ENCODE measurements around the gene FARP1. TPM values are rescaled to one million over a fixed set of nuclear protein-coding genes. Genes with fewer than 3 reads are reported as not detected.

Gene FARP1
- total and polyA plus RNA-seq, 10 of the 15 experiments (the other 5 are each of a cell fraction or from before 2014, with no cell fraction given) = 0.17 to 6.9 (median 0.68) TPM

GRCh38 chr13:98172590-98173422 is 29.9 kb downstream of the FARP1 start:
- no peak overlapping the region for H3K27ac ChIP-seq (ENCODE audit: control insufficient read depth, insufficient read depth)
- no TSS peak for BruUV-seq (replicated peaks)
- no peak overlapping the region for H3K4me2 ChIP-seq (ENCODE audit: control insufficient read depth, insufficient read depth)
- intact Hi-C loops (cut with micrococcal nuclease; ENCODE audit: unreplicated experiment) = no loop called here
- ChIA-PET SMC1A (ENCODE audit: uncharacterized antibody, unreplicated experiment) (interaction anchor here (0.6 to 1.1 kb wide), 3 partner anchors 10 to 1055 kb away, joined by 3 to 4 read pairs (median 3); no protein-coding TSS in a partner anchor), CTCF (interaction anchor here (0.8 to 1.8 kb wide), 2 partner anchors 14 to 74 kb away, joined by 4 to 5 read pairs; no protein-coding TSS in a partner anchor), RAD21 (ENCODE audit: unreplicated experiment) (interaction anchor here (1.2 kb wide), 1 partner anchor 29 kb away, joined by 5 read pairs; no protein-coding TSS in a partner anchor), POLR2A (no interaction called here)
- no peaks in the 10 kb centered on the region for H3K79me2 ChIP-seq (ENCODE audit: control insufficient read depth, insufficient read depth, low read length)
- no peak overlapping the region for H2AFZ ChIP-seq (ENCODE audit: control insufficient read depth, low read depth, low read length)
- no peaks in the 10 kb centered on the region for H3K36me3 ChIP-seq (ENCODE audit: control insufficient read depth in 2 of 2, insufficient read depth in 2 of 2, low read length in 1 of 2)
- H4K20me1 ChIP-seq (ENCODE audit: control insufficient read depth, insufficient read depth) = no peaks in the 10 kb centered on the region
- ATAC-seq = no peak
- no peaks in the 10 kb centered on the region; the same call in 2 of the 3 replicates for H3K9me3 ChIP-seq (replicated peaks; ENCODE audit: control insufficient read depth, insufficient read depth, low read length)
- no peaks in the 10 kb centered on the region for H3K27me3 ChIP-seq (replicated peaks in 1 of 2; ENCODE audit: control insufficient read depth in 2 of 2, insufficient read depth in 2 of 2, low read length in 1 of 2)
- H3K9ac ChIP-seq (ENCODE audit: control insufficient read depth, insufficient read depth, low read length) = no peak overlapping the region
- WGBS (ENCODE audit: insufficient coverage, insufficient replicate concordance, low lambda C conversion rate, missing lambda C conversion rate) = 9% methylated on average over 7 of the region's 7 CpGs
- no peak for DNase-seq (ENCODE audit: low read depth, low spot score)
- no peak for FAIRE-seq
- in situ Hi-C loops (cut with MboI) = no loop called here
- H3K4me1 ChIP-seq (ENCODE audit: control insufficient read depth, insufficient read depth, low read length) = no peaks in the 10 kb centered on the region
- H3K4me3 ChIP-seq = no peak overlapping the region
- TF ChIP-seq, protein P1, sequence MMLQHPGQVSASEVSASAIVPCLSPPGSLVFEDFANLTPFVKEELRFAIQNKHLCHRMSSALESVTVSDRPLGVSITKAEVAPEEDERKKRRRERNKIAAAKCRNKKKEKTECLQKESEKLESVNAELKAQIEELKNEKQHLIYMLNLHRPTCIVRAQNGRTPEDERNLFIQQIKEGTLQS (IDR thresholded peaks at IDR 0.05; ENCODE audit: borderline replicate concordance, extremely low read depth, low read depth, low read length) = no peak
- TF ChIP-seq, protein P2, sequence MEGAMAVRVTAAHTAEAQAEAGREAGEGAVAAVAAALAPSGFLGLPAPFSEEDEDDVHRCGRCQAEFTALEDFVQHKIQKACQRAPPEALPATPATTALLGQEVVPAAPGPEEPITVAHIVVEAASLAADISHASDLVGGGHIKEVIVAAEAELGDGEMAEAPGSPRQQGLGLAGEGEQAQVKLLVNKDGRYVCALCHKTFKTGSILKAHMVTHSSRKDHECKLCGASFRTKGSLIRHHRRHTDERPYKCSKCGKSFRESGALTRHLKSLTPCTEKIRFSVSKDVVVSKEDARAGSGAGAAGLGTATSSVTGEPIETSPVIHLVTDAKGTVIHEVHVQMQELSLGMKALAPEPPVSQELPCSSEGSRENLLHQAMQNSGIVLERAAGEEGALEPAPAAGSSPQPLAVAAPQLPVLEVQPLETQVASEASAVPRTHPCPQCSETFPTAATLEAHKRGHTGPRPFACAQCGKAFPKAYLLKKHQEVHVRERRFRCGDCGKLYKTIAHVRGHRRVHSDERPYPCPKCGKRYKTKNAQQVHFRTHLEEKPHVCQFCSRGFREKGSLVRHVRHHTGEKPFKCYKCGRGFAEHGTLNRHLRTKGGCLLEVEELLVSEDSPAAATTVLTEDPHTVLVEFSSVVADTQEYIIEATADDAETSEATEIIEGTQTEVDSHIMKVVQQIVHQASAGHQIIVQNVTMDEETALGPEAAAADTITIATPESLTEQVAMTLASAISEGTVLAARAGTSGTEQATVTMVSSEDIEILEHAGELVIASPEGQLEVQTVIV (IDR thresholded peaks at IDR 0.05; ENCODE audit: borderline replicate concordance, partially characterized antibody) = no peak
- TF ChIP-seq RAD51 (IDR thresholded peaks at IDR 0.05) (no peak), EGR1 (IDR thresholded peaks at IDR 0.05; ENCODE audit: borderline replicate concordance in 1 of 2, low read depth in 2 of 2, low read length in 2 of 2) (no peak), CEBPZ (IDR thresholded peaks at IDR 0.05; ENCODE audit: low read depth, low read length) (no peak), NBN (IDR thresholded peaks at IDR 0.05) (no peak), GATAD2B (conservative IDR thresholded peaks at IDR 0.05; ENCODE audit: low read depth) (no peak), USF2 (IDR thresholded peaks at IDR 0.05; ENCODE audit: borderline replicate concordance, low read depth, low read length) (no peak)
- TF ChIP-seq, protein P3, sequence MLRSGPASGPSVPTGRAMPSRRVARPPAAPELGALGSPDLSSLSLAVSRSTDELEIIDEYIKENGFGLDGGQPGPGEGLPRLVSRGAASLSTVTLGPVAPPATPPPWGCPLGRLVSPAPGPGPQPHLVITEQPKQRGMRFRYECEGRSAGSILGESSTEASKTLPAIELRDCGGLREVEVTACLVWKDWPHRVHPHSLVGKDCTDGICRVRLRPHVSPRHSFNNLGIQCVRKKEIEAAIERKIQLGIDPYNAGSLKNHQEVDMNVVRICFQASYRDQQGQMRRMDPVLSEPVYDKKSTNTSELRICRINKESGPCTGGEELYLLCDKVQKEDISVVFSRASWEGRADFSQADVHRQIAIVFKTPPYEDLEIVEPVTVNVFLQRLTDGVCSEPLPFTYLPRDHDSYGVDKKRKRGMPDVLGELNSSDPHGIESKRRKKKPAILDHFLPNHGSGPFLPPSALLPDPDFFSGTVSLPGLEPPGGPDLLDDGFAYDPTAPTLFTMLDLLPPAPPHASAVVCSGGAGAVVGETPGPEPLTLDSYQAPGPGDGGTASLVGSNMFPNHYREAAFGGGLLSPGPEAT (IDR thresholded peaks at IDR 0.05; ENCODE audit: low read depth) = no peak
- TF ChIP-seq, protein P4, sequence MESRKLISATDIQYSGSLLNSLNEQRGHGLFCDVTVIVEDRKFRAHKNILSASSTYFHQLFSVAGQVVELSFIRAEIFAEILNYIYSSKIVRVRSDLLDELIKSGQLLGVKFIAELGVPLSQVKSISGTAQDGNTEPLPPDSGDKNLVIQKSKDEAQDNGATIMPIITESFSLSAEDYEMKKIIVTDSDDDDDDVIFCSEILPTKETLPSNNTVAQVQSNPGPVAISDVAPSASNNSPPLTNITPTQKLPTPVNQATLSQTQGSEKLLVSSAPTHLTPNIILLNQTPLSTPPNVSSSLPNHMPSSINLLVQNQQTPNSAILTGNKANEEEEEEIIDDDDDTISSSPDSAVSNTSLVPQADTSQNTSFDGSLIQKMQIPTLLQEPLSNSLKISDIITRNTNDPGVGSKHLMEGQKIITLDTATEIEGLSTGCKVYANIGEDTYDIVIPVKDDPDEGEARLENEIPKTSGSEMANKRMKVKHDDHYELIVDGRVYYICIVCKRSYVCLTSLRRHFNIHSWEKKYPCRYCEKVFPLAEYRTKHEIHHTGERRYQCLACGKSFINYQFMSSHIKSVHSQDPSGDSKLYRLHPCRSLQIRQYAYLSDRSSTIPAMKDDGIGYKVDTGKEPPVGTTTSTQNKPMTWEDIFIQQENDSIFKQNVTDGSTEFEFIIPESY (IDR thresholded peaks at IDR 0.05) = no peak
